SKM-1 (cell line): ENCODE measurements around the gene E2F4.

Experiments used
- DNase-seq: peaks from one replicate; lab custom pipeline; 2025; ENCODE audit not compliant: unreplicated experiment; lab: John Stamatoyannopoulos, UW

Gene E2F4

GRCh38 chr16:67207249-67208091, 15.5 kb downstream of the E2F4 start:
- no peak for DNase-seq

DNA sequence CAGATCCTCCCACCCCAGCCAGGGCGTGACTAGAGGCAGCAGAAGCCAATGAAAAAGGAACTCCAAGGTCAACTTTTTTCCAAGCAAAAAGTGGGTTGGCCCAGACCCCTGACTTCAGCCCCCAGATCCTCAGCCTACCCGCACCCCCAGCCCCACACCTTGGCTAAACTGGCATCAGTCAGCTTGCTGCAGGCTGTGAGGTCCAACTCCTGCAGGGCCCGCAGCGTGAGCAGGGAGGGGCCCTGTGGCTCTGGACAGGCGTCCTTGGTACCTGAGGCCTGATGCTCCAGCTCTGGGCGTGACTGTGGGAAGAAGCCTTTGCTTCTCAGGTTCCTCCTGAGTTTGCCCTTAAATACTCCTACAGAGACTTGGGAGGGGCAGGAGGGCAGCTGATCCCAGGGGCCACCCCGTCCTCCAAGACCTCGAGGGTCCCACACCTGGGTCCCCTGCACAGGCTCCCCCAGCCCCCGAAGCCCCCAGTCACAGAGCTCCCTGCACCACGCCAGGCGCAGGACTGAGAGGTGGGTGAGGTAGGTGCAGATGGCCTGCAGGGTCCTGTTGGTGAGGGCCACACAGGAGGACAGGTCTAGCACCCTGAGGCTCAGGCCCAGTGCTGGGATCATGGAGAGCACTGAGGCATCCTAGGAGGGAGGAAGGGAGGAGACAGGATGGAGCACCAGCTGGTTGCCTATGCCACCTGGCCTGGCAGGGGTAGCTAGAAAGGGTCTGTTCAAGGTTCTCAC, 16.4 kb downstream of the E2F4 start:
- no peak for DNase-seq

- no peak for DNase-seq
Measured at GRCh38 chr16:67209565-67209964, 17.6 kb downstream of the E2F4 start.

GRCh38 chr16:67210069-67210937, 18.3 kb downstream of the E2F4 start:
- DNase-seq, result no peak

GRCh38 chr16:67211674-67212073, 19.7 kb downstream of the E2F4 start:
- DNase-seq, result no peak

GRCh38 chr16:67212766-67213165, 20.8 kb downstream of the E2F4 start:
- no peak for DNase-seq

DNA sequence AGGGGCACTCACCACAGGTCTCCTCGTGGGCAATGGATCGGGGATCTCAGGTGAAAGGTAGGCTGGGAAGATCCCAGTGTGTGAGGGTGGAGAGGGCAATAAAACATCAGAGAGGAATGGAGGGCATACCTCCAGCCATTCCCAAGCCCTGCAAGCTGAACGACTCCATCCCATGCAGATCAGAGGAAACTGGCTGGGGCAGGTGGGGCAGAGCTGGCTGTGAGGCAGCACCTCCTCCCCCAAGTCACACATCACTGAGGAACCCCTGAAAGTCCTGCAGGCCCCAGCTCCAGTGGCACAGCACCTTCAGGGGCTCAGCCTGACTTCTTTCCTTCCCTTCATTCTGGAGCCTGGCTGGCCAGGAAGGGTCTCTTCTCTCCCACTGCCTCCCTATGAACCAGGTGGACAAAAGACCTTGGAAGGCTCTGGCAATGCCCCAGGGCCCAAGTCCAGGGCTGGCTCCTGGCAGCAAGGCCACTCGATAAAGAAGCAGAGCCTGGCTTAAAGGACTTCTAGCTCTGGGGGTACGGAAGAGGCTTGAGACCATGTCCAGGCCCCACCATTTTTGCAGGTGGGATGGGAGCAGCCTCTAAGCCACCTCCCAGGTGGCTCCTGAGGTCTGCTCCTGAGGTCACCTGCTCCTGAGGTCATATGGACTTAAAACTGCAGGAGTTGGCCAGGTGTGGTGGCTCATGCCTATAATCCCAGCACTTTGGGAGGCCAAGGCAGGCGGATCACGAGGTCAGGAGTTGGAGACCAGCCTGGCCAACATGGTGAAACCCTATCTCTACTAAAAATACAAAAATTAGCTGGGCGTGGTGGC, 21.5 kb downstream of the E2F4 start:
- DNase-seq, result no peak

DNA sequence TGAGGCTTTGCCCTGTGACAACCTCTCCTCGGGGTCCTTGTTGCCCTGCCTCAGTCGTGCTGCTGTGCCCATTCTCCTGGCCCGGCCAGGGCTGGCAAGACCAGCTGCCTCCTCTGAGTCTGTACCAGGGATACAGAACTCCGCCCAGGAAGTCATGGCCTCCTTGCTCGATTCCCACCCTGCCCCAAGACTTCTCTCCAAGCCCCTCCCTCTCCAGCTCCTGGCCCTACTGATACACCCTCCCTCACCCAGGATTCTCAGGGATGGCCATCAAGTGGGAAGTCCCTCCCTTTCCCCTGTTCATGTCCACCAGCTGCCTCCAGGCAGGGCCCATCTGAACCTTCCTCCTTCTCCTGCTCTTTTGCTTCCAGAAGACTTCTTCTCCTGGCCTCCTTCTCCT, 23.8 kb downstream of the E2F4 start:
- no peak for DNase-seq

- peak; percentile 41 for DNase-seq
Measured at GRCh38 chr16:67216612-67217490, 24.9 kb downstream of the E2F4 start.

DNA sequence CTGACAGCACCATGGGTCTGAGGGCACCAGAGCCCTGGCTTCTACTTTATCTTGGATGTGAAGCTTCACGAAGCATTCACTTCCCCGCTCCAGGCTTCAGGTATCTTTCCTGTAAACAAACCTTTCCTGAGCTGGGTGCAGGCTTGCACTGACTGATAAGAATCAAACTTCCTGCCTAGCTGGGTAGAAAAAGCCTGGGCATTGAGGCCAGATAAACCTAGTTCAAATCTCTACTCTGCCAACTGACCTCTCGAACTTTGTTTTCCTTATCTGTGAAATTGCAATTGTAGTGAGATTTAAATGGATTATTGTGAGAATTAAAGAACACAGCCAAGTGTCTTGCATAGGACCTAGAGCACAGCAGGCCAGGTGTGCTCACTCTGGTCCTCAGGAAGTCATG, 32.0 kb downstream of the E2F4 start:
- DNase-seq, result no peak

DNA sequence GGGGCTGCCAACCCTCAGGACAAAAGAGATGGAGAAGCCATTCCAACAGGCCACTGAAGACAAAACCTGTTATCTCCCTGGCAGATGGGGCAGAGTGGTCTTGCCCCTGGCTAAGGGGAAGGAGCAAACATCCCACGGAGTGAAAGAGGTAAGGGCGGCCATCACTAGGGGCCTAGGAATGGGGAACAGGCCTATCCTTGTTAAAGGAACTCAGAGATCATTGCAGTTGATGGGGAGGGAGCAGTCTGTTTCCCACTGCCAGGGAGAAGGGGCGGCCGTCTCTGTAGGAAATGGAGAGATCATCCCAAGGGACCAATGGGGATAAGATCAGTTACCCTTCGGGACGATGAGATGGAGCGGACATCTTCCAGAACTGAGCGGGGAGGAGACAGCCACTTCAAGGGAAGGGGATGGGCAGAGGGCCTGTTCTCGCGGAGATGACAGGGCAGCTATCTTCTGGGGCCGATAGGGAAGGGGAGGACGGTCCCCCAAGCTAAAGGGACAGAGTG, 34.4 kb downstream of the E2F4 start:
- DNase-seq, result no peak

DNA sequence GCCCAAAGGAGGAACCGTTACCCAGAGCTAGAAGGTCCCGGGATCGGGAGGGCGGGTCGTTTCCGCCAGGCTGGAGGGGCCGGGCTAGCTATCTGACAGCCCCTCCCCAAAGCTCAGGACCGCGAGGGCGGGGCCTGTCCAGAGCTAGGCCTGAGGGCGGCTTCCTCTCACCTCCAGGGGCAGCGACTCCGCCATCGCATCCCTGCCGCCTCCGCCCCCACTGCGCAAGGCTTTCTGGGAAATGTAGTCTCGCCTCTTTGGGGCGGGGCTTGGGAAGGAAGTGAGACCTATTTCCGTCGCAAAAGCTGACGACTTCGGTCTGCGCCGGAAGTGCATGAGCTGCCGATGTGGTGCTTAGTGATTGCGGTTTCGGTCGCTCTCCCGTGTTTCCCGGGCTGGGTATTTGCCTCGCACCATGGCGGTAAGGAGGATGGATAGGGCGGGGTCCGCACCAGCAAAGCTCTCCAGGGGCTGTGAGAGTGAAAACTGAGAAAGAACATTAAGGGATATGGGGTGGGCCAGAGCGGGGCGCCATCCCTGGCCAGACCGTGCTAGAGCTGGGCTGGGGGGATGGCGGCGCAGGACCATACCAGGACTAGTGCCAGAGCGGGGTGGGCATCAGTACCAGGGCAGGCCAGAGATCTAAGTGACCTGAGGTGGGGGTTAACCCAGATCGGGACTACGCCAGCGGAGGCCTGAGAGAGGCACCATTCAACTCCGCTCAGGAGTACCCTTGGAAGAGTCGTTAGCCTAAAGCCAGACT, 35.0 kb downstream of the E2F4 start, which contains the start of gene TMEM208:
TSS of gene TMEM208 (plus strand) at position 327 of the 763 bp plus-strand sequence. CDS start at position 416, 89 bp downstream.
- peak; percentile 90 for DNase-seq

DNA sequence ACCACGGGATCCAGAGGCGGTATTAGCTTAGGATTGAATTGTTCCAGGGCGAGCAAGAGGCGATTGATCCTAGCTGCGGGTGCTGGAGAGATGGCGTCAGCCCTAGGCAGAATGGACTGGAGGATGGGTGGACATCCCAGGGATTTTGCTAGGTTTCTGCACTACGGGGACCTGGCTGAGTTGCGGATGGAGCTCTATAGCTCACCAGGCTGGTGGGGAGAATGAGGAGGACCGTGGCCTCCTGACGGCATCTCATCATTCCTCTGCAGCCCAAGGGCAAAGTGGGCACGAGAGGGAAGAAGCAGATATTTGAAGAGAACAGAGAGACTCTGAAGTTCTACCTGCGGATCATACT, 35.6 kb downstream of the E2F4 start:
- DNase-seq, result no peak

DNA sequence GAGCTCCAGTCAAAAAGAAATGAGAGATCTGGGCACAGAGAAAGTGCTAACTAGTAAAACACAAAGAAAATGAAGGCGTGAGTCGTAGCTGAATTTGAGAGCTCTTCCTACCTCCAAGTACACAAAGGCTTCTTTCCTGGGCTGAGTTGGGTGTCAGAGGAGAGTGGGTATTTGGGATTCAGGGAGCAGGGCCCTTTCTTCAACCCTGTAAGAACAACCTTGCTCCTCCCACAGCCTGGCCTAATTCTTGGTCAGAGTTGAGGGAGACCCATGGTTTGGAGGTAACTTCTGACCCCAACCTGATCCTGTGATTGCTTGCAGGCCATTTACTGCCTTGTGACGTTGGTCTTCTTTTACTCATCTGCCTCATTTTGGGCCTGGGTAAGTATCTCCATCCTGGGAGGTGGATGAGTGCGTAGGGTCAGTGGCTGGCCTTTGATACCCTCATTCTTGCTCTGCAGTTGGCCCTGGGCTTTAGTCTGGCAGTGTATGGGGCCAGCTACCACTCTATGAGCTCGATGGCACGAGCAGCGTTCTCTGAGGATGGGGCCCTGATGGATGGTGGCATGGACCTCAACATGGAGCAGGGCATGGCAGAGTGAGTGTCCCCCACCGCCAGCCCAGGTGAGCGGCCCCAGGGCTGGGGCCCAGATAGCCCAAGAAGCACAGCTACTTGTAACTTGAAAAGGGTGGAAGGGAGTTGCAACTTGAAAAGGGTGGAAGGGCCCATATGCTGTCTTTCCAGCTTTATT, 36.3 kb downstream of the E2F4 start:
- DNase-seq, result no peak

DNA sequence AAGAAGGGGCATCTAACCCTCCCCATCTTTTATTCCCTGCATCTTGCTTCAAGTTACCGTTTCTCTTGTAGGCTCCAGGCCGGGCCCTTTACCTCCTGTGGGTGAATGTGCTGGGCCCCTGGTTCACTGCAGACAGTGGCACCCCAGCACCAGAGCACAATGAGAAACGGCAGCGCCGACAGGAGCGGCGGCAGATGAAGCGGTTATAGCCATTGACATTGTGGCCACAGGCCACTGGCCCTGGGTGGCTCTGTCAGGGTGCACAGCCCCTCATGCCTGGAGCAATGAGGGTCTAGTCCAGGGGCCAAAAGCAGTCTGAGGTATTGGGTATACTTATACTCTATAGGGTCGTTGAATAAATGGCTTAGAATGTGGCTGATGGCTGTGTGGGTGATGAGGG, 37.0 kb downstream of the E2F4 start:
- DNase-seq, result no peak

DNA sequence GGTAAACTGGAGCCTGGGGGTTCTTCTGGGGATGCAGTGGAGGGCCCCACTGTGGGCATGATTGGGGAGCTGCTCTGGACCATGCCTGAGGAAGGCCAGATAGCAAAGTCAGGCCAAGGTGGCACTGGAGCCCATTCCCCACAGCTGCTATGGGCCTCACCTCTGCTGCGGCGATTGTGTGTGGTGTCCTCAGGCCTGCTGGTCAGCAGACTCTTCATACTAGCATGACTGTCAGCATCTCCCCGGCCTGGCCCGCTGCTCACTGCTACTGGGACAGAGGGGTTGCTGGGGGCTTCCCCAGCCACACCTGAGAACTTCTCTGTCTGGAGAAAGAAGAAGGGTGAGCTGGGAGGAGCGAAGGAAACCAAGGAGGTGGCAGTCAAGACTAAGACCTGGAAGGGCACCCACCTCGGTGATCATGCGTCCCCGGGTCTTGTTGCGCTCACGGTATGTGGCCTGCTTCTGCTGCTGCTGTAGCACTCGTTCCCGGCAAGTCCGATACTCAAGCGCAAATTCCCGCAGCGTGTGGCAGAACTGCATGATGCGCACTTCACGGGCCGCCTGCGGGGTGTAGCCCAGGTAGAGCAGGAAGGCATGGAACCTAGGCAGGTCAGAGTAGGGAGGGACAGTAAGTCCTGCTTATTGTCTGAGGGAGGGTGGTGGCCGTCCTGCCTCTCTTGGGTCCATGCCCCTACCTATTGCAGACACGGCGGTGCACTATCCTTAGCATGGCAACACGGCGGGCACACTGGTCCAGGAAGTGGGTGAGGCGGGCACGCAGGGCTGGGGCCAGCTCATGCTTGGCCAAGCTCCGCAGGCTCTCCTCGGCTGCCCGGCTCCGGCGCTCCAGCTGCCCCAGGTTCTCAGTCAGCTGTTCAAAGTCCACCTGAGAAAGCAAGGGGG, 38.2 kb downstream of the E2F4 start:
- DNase-seq, result no peak
